ENCODE results near the gene CDX1.

Gene CDX1

GRCh38 chr5:150142185-150142958, 24.2 kb upstream of the CDX1 start:
- H3K9ac ChIP-seq (ENCODE audit: low read length): no peak overlapping the region
- H3K79me2 ChIP-seq (ENCODE audit: insufficient read depth, low read length): no peaks in the 10 kb centered on the region
- H3K27me3 ChIP-seq (ENCODE audit: low read length): no peaks in the 10 kb centered on the region
- no peaks in the 10 kb centered on the region for H3K9me3 ChIP-seq (ENCODE audit: insufficient read depth, low read length)
- H3F3A ChIP-seq (ENCODE audit: insufficient read depth): no peaks in the 10 kb centered on the region
- H3K4me3 ChIP-seq (ENCODE audit: insufficient read depth, low read length, poor library complexity, severe bottlenecking): no peak overlapping the region
- no peaks in the 10 kb centered on the region for H4K20me1 ChIP-seq (ENCODE audit: low read depth, low read length)
- no peak overlapping the region for H2AFZ ChIP-seq (ENCODE audit: low read depth, low read length, severe bottlenecking)
- H3K4me2 ChIP-seq (ENCODE audit: low read depth, low read length, poor library complexity, severe bottlenecking): no peak overlapping the region
- TF ChIP-seq EZH2phosphoT487 (conservative IDR thresholded peaks at IDR 0.05; ENCODE audit: low read length): no peak
- H3K27ac ChIP-seq (ENCODE audit: low read depth, low read length): no peak overlapping the region
- no peaks in the 10 kb centered on the region for H3K9me2 ChIP-seq (replicated peaks; ENCODE audit: insufficient read depth, low read length)
- H3K36me3 ChIP-seq (ENCODE audit: low read length): no peaks in the 10 kb centered on the region

DNA sequence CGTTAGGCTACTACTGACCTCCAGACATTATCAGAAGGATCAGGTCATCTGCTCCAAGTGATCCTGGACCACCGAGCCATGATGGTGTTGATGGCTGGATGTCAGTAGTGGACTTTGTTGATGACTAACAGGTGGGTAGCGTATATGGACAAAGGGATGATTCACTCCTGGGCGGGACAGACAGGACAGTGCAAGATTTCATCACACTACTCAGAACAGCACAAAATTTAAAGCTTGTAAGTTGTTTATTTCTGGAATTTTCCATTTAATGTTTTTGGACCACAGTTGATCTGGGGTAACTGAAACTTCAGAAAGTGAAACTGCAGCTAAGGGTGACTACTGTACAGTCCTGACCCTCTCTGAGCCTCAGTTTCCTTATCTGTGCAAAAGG, 23.6 kb upstream of the CDX1 start:
- H3K9ac ChIP-seq (ENCODE audit: low read length): no peak overlapping the region
- H2AFZ ChIP-seq (ENCODE audit: low read depth, low read length, severe bottlenecking): no peak overlapping the region
- no peak overlapping the region for H3K27ac ChIP-seq (ENCODE audit: low read depth, low read length)
- no peaks in the 10 kb centered on the region for H3K27me3 ChIP-seq (ENCODE audit: low read length)
- no peaks in the 10 kb centered on the region for H3K36me3 ChIP-seq (ENCODE audit: low read length)
- no peak overlapping the region for H3K4me3 ChIP-seq (ENCODE audit: insufficient read depth, low read length, poor library complexity, severe bottlenecking)
- no peaks in the 10 kb centered on the region for H3K79me2 ChIP-seq (ENCODE audit: insufficient read depth, low read length)
- H3K9me3 ChIP-seq (ENCODE audit: insufficient read depth, low read length): no peaks in the 10 kb centered on the region
- H3K9me2 ChIP-seq (replicated peaks; ENCODE audit: insufficient read depth, low read length): no peaks in the 10 kb centered on the region
- H3K4me2 ChIP-seq (ENCODE audit: low read depth, low read length, poor library complexity, severe bottlenecking): no peak overlapping the region
- TF ChIP-seq, protein P1, sequence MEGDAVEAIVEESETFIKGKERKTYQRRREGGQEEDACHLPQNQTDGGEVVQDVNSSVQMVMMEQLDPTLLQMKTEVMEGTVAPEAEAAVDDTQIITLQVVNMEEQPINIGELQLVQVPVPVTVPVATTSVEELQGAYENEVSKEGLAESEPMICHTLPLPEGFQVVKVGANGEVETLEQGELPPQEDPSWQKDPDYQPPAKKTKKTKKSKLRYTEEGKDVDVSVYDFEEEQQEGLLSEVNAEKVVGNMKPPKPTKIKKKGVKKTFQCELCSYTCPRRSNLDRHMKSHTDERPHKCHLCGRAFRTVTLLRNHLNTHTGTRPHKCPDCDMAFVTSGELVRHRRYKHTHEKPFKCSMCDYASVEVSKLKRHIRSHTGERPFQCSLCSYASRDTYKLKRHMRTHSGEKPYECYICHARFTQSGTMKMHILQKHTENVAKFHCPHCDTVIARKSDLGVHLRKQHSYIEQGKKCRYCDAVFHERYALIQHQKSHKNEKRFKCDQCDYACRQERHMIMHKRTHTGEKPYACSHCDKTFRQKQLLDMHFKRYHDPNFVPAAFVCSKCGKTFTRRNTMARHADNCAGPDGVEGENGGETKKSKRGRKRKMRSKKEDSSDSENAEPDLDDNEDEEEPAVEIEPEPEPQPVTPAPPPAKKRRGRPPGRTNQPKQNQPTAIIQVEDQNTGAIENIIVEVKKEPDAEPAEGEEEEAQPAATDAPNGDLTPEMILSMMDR (IDR thresholded peaks at IDR 0.05; ENCODE audit: insufficient read depth, low read length, poor library complexity, severe bottlenecking): no peak
- no peak for TF ChIP-seq EZH2phosphoT487 (conservative IDR thresholded peaks at IDR 0.05; ENCODE audit: low read length)
- H4K20me1 ChIP-seq (ENCODE audit: low read depth, low read length): no peaks in the 10 kb centered on the region
- H3F3A ChIP-seq (ENCODE audit: insufficient read depth): no peaks in the 10 kb centered on the region

DNA sequence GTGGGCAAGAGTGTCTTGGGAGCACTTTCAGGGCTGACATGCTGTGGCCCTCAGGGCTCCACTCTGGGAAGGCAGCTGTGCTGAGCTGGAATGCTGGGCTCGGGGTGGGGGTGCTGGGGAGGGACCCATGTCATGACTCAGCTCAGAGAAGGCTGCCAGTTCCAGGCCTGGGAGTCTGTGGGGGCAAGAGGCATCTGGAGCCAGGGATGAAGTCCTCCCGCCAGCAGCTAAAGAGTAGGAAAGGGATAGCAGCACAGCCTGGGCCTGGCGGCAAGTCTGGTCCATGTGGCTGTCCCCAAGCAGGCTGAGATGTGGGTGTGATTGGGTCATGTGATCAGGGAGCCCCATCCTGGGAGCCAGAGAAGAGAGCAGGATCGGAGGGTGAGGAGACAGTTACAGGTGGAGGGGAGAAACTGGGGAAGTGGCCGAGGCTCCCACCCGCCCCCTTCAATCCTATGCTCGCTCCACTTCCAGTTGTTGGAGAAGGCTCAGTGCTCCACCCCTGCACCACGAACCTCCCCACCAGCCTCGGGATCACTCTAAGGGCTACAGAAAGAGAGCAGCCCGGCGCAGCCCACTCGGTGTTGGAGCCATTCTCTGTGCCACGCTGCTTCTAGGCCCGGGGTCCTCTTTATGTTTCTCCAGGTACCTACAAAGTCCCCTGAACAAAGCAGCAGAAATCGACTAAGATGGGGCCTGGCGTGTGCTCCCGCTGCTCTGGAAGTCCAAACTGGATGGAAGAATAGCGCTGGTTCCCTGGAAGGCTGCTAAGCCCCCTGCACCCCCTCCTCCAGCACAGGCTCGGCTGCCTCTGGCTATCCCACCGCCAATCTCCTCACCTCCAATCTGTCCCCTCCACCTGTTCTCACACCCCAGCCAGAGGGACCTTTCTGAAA, 23.0 kb upstream of the CDX1 start:
- Histone ChIP-seq H3K4me2 (ENCODE audit: low read depth, low read length, poor library complexity, severe bottlenecking) (no peak overlapping the region), H4K20me1 (ENCODE audit: low read depth, low read length) (no peaks in the 10 kb centered on the region), H3K9me3 (ENCODE audit: insufficient read depth, low read length) (no peaks in the 10 kb centered on the region), H3K4me3 (ENCODE audit: insufficient read depth, low read length, poor library complexity, severe bottlenecking) (no peak overlapping the region), H3F3A (ENCODE audit: insufficient read depth) (no peaks in the 10 kb centered on the region), H3K27me3 (ENCODE audit: low read length) (no peaks in the 10 kb centered on the region), H3K9me2 (replicated peaks; ENCODE audit: insufficient read depth, low read length) (no peaks in the 10 kb centered on the region), H2AFZ (ENCODE audit: low read depth, low read length, severe bottlenecking) (no peak overlapping the region), H3K36me3 (ENCODE audit: low read length) (no peaks in the 10 kb centered on the region), H3K9ac (ENCODE audit: low read length) (no peak overlapping the region), H3K79me2 (ENCODE audit: insufficient read depth, low read length) (no peaks in the 10 kb centered on the region), H3K27ac (ENCODE audit: low read depth, low read length) (no peak overlapping the region)
- no peak for TF ChIP-seq EZH2phosphoT487 (conservative IDR thresholded peaks at IDR 0.05; ENCODE audit: low read length)
- TF ChIP-seq, protein P1 (IDR thresholded peaks at IDR 0.05; ENCODE audit: insufficient read depth, low read length, poor library complexity, severe bottlenecking): no peak

Measured in SU-DHL-6 (cell line).